H9 (cell line): ENCODE measurements around the gene TSSK2. TPM values are rescaled to one million over a fixed set of nuclear protein-coding genes. Genes with fewer than 3 reads are reported as not detected.

Experiments used
- DNase-seq: peaks from one replicate; pipeline ENCODE4 v3.0.0-alpha.2; 2017
- H2AFZ ChIP-seq: one replicate; pipeline ENCODE4 v1.6.1; 2013; ENCODE audit warnings: mild to moderate bottlenecking, low read length, control low read depth, moderate library complexity
- H2AK5ac ChIP-seq: 2 replicates; pipeline ENCODE4 v1.6.1; 2013; ENCODE audit warnings: low read length, control low read depth, mixed read lengths; ENCODE audit not compliant: insufficient read length
- H2BK120ac ChIP-seq: one replicate; pipeline ENCODE4 v1.6.1; 2013; ENCODE audit warnings: low read depth, mild to moderate bottlenecking, low read length, control low read depth, inconsistent platforms; ENCODE audit not compliant: poor library complexity, severe bottlenecking
- H2BK12ac ChIP-seq: 2 replicates; pipeline ENCODE4 v1.6.1; 2013; ENCODE audit warnings: low read length, control low read depth, mixed read lengths, low read depth; ENCODE audit not compliant: insufficient read length
- H2BK15ac ChIP-seq: 2 replicates; pipeline ENCODE4 v1.6.1; 2013; ENCODE audit warnings: low read depth, low read length, control low read depth
- H2BK20ac ChIP-seq: one replicate; pipeline ENCODE4 v1.6.1; 2013; ENCODE audit warnings: low read depth, mild to moderate bottlenecking, low read length, control low read depth, inconsistent platforms; ENCODE audit not compliant: poor library complexity, severe bottlenecking
- H2BK5ac ChIP-seq: 2 replicates; pipeline ENCODE4 v1.6.1; 2013; ENCODE audit warnings: low read length, control low read depth, mixed read lengths; ENCODE audit not compliant: insufficient read length
- H3K14ac ChIP-seq: 2 replicates; pipeline ENCODE4 v1.6.1; 2013; ENCODE audit warnings: low read length, control low read depth; ENCODE audit not compliant: insufficient read depth
- H3K18ac ChIP-seq: 2 replicates; pipeline ENCODE4 v1.6.1; 2013; ENCODE audit warnings: low read depth, mild to moderate bottlenecking, mixed read lengths, low read length, control low read depth; ENCODE audit not compliant: insufficient read length
- H3K23ac ChIP-seq: 2 replicates; pipeline ENCODE4 v1.6.1; 2013; ENCODE audit warnings: low read length, control low read depth, mixed read lengths, low read depth; ENCODE audit not compliant: insufficient read length
- H3K23me2 ChIP-seq: 2 replicates; pipeline ENCODE4 v1.6.1; 2013; ENCODE audit warnings: low read depth, mild to moderate bottlenecking, mixed read lengths, low read length, control low read depth; ENCODE audit not compliant: insufficient read length, poor library complexity, severe bottlenecking
- H3K27ac ChIP-seq: 2 replicates; pipeline ENCODE4 v1.5.1; 2013; ENCODE audit warnings: low read length, control low read depth, mixed read lengths, low read depth; ENCODE audit not compliant: insufficient read length
- H3K27me3 ChIP-seq: 2 replicates; pipeline ENCODE4 v1.6.1; 2013; ENCODE audit warnings: low read length, control low read depth, inconsistent platforms; ENCODE audit not compliant: insufficient read depth
- H3K4ac ChIP-seq: 2 replicates; pipeline ENCODE4 v1.6.1; 2013; ENCODE audit warnings: low read depth, mild to moderate bottlenecking, control low read depth, inconsistent platforms, low read length, moderate library complexity
- H3K4me1 ChIP-seq: 2 replicates; pipeline ENCODE4 v1.6.1; 2013; ENCODE audit warnings: low read length, control low read depth, inconsistent platforms; ENCODE audit not compliant: insufficient read depth
- H3K4me2 ChIP-seq: 2 replicates; pipeline ENCODE4 v1.6.1; 2013; ENCODE audit warnings: low read length, control low read depth, mixed read lengths; ENCODE audit not compliant: insufficient read length, insufficient read depth
- H3K56ac ChIP-seq: 2 replicates; pipeline ENCODE4 v1.6.1; 2013; ENCODE audit warnings: low read depth, mild to moderate bottlenecking, mixed read lengths, low read length, control low read depth; ENCODE audit not compliant: insufficient read length
- H3K79me1 ChIP-seq: 2 replicates; pipeline ENCODE4 v1.6.1; 2013; ENCODE audit warnings: low read depth, mild to moderate bottlenecking, moderate library complexity, low read length, control low read depth, inconsistent platforms; ENCODE audit not compliant: insufficient read depth, poor library complexity, severe bottlenecking
- H3K79me2 ChIP-seq: 2 replicates; pipeline ENCODE4 v1.6.1; 2013; ENCODE audit warnings: low read length, control low read depth, inconsistent platforms; ENCODE audit not compliant: insufficient read depth
- H3K9ac ChIP-seq: 2 replicates; pipeline ENCODE4 v1.6.1; 2013; ENCODE audit warnings: low read length, control low read depth, mixed read lengths; ENCODE audit not compliant: insufficient read length; ENCODE audit errors: extremely low read depth
- H3K9me3 ChIP-seq: one replicate; pipeline ENCODE4 v1.6.1; 2013; ENCODE audit warnings: low read depth, low read length, inconsistent platforms; ENCODE audit not compliant: control insufficient read depth
- H3T11ph ChIP-seq: one replicate; pipeline ENCODE4 v1.6.1; 2013; ENCODE audit warnings: mild to moderate bottlenecking, low read length, control low read depth, inconsistent platforms
- H4K20me1 ChIP-seq: one replicate; pipeline ENCODE4 v1.6.1; 2013; ENCODE audit not compliant: control insufficient read depth, insufficient read length, insufficient read depth
- H4K5ac ChIP-seq: 2 replicates; pipeline ENCODE4 v1.6.1; 2013; ENCODE audit warnings: low read depth, mild to moderate bottlenecking, mixed read lengths, low read length, control low read depth; ENCODE audit not compliant: insufficient read length
- H4K8ac ChIP-seq: replicated peaks from 2 replicates; pipeline ENCODE4 v1.6.1; 2013; ENCODE audit warnings: low read length, control low read depth, mixed read lengths, low read depth; ENCODE audit not compliant: insufficient read length
- H4K91ac ChIP-seq: 2 replicates; pipeline ENCODE4 v1.6.1; 2013; ENCODE audit warnings: low read depth, mild to moderate bottlenecking, moderate library complexity, mixed read lengths, low read length, control low read depth; ENCODE audit not compliant: insufficient read length
- H3K27ac Mint-ChIP-seq, 3 experiments: 2 replicates in 2 of 3; 3 replicates in 1 of 3; pipeline ENCODE4 v1.8.0; 2020 to 2021; ENCODE audit warnings: mixed read lengths in 3 of 3, mild to moderate bottlenecking in 1 of 3, moderate library complexity in 1 of 3
- H3K27me3 Mint-ChIP-seq: 2 replicates; pipeline ENCODE4 v1.8.0; 2021; ENCODE audit warnings: low read depth, mild to moderate bottlenecking, moderate library complexity, mixed read lengths
- H3K36me3 Mint-ChIP-seq, 3 experiments: 2 replicates in 2 of 3; 3 replicates in 1 of 3; pipeline ENCODE4 v1.8.0; 2020 to 2021; ENCODE audit warnings: low read depth in 3 of 3, mixed read lengths in 3 of 3; ENCODE audit not compliant: insufficient read depth in 1 of 3
- H3K4me1 Mint-ChIP-seq, 2 experiments: 2 replicates each; pipeline ENCODE4 v1.8.0; 2020; ENCODE audit warnings: mixed read lengths in 2 of 2
- H3K4me3 Mint-ChIP-seq, 2 experiments: 2 replicates in 1 of 2; 3 replicates in 1 of 2; pipeline ENCODE4 v1.8.0; 2020 to 2021; ENCODE audit warnings: mild to moderate bottlenecking in 2 of 2, mixed read lengths in 2 of 2, moderate library complexity in 1 of 2
- H3K9me3 Mint-ChIP-seq, 2 experiments: 2 replicates in 1 of 2; 3 replicates in 1 of 2; pipeline ENCODE4 v1.8.0; 2020; ENCODE audit warnings: mild to moderate bottlenecking in 2 of 2, mixed read lengths in 2 of 2, moderate library complexity in 1 of 2
- WGBS: extraction: QIAGEN DNeasy Blood & Tissue Kit; methylation state at CpG from one replicate; pipeline ENCODE4 v1.1.7; 2013; ENCODE audit warnings: missing lambda C conversion rate, low lambda C conversion rate, mixed read lengths; ENCODE audit not compliant: insufficient read length; ENCODE audit errors: extremely low coverage; 5-methylcytosine and 5-hydroxymethylcytosine counted together
- total RNA-seq: library from RNA; stranded (reverse); gene quantifications from 2 replicates; pipeline ENCODE4 v1.2.1, GENCODE V29; 2021
- TF ChIP-seq, protein P1 (sequence below): fragments of 200-600 bp; sonication (generic); conservative IDR thresholded peaks from 3 replicates; pipeline ENCODE4 v1.8.0; 2021; ENCODE audit warnings: antibody characterized with exemption, mild to moderate bottlenecking

TSSK2 gene
- total RNA-seq, 1 experiment from 2014 or later: not detected

DNA sequence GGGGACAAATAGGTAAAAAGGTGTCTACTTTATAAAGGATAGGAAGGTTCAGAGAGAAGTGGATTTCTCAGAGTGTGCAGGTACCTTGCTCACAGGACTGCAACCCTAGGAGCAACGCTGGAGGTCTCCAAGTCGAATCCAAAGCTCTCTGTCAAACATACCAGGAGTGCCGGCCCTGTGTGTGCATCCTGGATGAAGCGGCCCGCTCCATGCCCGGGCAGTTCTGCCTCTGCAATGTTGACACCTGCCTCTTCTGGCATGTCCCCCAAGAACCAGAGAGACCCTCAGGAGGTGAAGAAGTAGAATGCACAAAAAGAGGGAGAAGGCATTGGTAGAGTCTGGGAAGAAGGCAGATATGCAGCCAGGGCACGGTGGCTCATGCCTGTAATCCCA is 3.1 kb upstream of the TSSK2 start:
- no peak overlapping the region for H3K27ac Mint-ChIP-seq
- Histone ChIP-seq H2BK15ac (no peak overlapping the region), H3K9ac (no peak overlapping the region), H2BK12ac (no peak overlapping the region), H3K56ac (no peak overlapping the region), H3K79me2 (no peaks in the 10 kb centered on the region), H3K18ac (no peak overlapping the region), H4K5ac (no peak overlapping the region), H3K14ac (no peak overlapping the region), H3K23me2 (no peaks in the 10 kb centered on the region), H3K23ac (no peak overlapping the region), H2BK5ac (no peak overlapping the region), H4K20me1 (no peaks in the 10 kb centered on the region), H3K27ac (no peak overlapping the region), H3K79me1 (no peaks in the 10 kb centered on the region), H4K8ac (no peak overlapping the region), H2AFZ (no peak overlapping the region), H3K4me1 (no peaks in the 10 kb centered on the region; the same call in 1 of the 2 replicates), H3K4me2 (no peak overlapping the region), H3K4ac (no peak overlapping the region), H3K27me3 (no peaks in the 10 kb centered on the region), H2BK120ac (no peak overlapping the region), H4K91ac (no peak overlapping the region), H2BK20ac (no peak overlapping the region), H3T11ph (no peak overlapping the region), H2AK5ac (no peak overlapping the region), H3K9me3 (no peaks in the 10 kb centered on the region)
- peaks cover 3 to 7% of the 10 kb centered on the region in 2 experiments for H3K4me1 Mint-ChIP-seq
- TF ChIP-seq, protein P1, sequence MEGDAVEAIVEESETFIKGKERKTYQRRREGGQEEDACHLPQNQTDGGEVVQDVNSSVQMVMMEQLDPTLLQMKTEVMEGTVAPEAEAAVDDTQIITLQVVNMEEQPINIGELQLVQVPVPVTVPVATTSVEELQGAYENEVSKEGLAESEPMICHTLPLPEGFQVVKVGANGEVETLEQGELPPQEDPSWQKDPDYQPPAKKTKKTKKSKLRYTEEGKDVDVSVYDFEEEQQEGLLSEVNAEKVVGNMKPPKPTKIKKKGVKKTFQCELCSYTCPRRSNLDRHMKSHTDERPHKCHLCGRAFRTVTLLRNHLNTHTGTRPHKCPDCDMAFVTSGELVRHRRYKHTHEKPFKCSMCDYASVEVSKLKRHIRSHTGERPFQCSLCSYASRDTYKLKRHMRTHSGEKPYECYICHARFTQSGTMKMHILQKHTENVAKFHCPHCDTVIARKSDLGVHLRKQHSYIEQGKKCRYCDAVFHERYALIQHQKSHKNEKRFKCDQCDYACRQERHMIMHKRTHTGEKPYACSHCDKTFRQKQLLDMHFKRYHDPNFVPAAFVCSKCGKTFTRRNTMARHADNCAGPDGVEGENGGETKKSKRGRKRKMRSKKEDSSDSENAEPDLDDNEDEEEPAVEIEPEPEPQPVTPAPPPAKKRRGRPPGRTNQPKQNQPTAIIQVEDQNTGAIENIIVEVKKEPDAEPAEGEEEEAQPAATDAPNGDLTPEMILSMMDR: no peak
- peaks cover 16% of the 10 kb centered on the region for H3K27me3 Mint-ChIP-seq
- DNase-seq: no peak
- H3K36me3 Mint-ChIP-seq: peaks cover 0 to 20% (median 8%) of the 10 kb centered on the region in 3 experiments; a peak in 5 of 7 replicates
- no peaks in the 10 kb centered on the region; a peak in 3 of 5 replicates for H3K9me3 Mint-ChIP-seq
- no peak overlapping the region for H3K4me3 Mint-ChIP-seq
- WGBS: no CpG with 5 or more reads among the region's 7 CpGs
